ENCODE results near the gene ANO10.

- TF ChIP-seq, protein P1, sequence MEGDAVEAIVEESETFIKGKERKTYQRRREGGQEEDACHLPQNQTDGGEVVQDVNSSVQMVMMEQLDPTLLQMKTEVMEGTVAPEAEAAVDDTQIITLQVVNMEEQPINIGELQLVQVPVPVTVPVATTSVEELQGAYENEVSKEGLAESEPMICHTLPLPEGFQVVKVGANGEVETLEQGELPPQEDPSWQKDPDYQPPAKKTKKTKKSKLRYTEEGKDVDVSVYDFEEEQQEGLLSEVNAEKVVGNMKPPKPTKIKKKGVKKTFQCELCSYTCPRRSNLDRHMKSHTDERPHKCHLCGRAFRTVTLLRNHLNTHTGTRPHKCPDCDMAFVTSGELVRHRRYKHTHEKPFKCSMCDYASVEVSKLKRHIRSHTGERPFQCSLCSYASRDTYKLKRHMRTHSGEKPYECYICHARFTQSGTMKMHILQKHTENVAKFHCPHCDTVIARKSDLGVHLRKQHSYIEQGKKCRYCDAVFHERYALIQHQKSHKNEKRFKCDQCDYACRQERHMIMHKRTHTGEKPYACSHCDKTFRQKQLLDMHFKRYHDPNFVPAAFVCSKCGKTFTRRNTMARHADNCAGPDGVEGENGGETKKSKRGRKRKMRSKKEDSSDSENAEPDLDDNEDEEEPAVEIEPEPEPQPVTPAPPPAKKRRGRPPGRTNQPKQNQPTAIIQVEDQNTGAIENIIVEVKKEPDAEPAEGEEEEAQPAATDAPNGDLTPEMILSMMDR (IDR thresholded peaks at IDR 0.05), result no peak
- TF ChIP-seq POLR2A (IDR thresholded peaks at IDR 0.05) (no peak), POLR2AphosphoS5 (IDR thresholded peaks at IDR 0.05) (no peak)
Measured at GRCh38 chr3:43473244-43473643, 148.6 kb downstream of the ANO10 start.
